GM21528 (cell line): ENCODE measurements around the gene C11orf86.

Experiments
- ATAC-seq: cut with Tn5 transposase; IDR thresholded peaks from one replicate; pipeline ENCODE4 v1.9.1; 2021; ENCODE audit warnings: mild to moderate bottlenecking, moderate library complexity; ENCODE audit not compliant: unreplicated experiment, low FRiP score

The C11orf86 gene

DNA sequence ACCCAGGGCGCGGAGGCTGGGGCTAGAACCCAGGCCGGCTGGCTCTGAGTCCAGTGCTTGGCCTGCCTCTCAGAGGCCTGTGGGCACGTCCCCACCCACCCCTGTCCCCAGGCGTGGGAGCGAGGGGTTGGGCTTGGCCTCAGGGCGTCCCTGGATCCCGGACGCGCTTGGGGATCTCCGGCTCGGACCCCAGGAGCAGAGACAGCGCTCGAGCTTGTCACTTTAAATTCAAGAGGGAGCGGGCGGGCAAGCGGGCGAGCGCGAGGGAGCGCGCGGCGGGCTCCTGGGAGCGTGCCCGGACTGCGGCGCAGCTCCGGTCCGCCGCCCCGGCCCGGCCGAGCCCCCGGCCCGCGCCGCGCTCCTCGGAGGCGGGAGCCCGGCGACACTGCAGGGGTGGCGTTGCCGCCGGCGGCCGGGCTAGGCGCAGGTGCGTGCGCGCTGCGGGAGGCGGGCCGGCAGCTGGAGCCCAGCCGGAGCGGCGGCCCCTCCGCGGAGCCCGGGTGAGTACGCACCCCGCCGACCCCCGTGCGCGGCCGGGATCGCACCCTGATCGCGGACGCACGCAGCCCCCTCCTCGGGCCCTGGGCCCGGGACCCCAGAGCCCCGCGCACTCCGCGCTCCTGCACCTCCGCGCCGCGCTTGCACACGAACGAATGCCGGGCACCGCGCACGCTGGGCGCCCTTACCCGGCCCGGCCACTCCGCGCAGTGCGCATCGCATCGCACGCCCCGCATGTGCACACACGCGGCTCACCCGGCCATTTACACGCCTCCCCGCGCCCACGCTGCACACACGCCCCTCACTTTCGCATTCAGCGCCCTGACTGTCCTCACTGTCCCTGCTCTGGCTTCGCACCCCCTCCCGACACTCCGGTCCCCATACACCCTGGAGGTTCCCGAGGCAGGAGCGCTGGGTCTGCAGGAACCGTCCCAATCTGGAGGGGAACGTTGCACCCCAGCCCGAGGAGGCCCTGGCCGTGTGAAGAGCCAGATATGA lies 48.2 kb downstream of the C11orf86 start, which contains the start of gene SYT12:
TSS of gene SYT12 (plus strand) at position 174 of the 996 bp plus-strand sequence. CDS start 7,011 bp downstream, outside the sequence.
- ATAC-seq, result no peak

GRCh38 chr11:67023957-67024353 lies 48.9 kb downstream of the C11orf86 start:
- no peak for ATAC-seq

GRCh38 chr11:67024410-67024809 lies 49.3 kb downstream of the C11orf86 start:
- no peak for ATAC-seq

GRCh38 chr11:67024966-67025365 lies 49.9 kb downstream of the C11orf86 start:
- no peak for ATAC-seq

- no peak for ATAC-seq
These were observed 50.6 kb downstream of the C11orf86 start for GRCh38 chr11:67025750-67026149.
